ENCODE measurements around the gene MYO19.

MYO19 gene

GRCh38 chr17:36475346-36475970 lies 59.2 kb downstream of the MYO19 start:
- no peak overlapping the region for H3K4me3 ChIP-seq (replicated peaks; ENCODE audit: low read depth, low read length)
- TF ChIP-seq, protein P1, sequence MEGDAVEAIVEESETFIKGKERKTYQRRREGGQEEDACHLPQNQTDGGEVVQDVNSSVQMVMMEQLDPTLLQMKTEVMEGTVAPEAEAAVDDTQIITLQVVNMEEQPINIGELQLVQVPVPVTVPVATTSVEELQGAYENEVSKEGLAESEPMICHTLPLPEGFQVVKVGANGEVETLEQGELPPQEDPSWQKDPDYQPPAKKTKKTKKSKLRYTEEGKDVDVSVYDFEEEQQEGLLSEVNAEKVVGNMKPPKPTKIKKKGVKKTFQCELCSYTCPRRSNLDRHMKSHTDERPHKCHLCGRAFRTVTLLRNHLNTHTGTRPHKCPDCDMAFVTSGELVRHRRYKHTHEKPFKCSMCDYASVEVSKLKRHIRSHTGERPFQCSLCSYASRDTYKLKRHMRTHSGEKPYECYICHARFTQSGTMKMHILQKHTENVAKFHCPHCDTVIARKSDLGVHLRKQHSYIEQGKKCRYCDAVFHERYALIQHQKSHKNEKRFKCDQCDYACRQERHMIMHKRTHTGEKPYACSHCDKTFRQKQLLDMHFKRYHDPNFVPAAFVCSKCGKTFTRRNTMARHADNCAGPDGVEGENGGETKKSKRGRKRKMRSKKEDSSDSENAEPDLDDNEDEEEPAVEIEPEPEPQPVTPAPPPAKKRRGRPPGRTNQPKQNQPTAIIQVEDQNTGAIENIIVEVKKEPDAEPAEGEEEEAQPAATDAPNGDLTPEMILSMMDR (IDR thresholded peaks at IDR 0.05; ENCODE audit: low read length, missing control alignments), result no peak
- no peak for DNase-seq (ENCODE audit: low read depth)

- TF ChIP-seq, protein P1 (IDR thresholded peaks at IDR 0.05; ENCODE audit: low read length, missing control alignments), result no peak
- no peak overlapping the region for H3K4me3 ChIP-seq (replicated peaks; ENCODE audit: low read depth, low read length)
- DNase-seq (ENCODE audit: low read depth), result no peak
Observed at GRCh38 chr17:36474571-36474970, 60.1 kb downstream of the MYO19 start.

DNA sequence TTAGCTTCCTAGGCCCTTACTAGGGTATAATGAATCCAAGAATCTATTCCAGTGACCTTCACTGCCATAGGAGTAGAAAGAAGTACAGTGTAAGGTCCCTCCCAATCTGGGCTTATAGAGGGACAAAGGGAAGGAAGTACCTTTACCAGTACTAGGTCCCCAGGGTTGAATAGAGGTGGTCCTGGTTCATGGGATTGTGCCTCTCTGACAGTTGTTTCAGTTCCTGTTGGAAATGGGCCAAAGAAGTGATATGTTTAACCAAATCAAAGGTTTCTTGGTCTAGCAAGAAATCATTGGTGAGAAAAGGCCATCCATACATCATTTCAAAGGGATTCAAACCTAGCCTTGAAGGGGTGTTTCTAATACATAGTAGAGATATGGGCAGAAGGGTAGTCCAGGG lies 64.2 kb downstream of the MYO19 start:
- no peak for DNase-seq (ENCODE audit: low read depth)
- TF ChIP-seq, protein P1 (IDR thresholded peaks at IDR 0.05; ENCODE audit: low read length, missing control alignments), result no peak
- no peak overlapping the region for H3K4me3 ChIP-seq (replicated peaks; ENCODE audit: low read depth, low read length)

DNA sequence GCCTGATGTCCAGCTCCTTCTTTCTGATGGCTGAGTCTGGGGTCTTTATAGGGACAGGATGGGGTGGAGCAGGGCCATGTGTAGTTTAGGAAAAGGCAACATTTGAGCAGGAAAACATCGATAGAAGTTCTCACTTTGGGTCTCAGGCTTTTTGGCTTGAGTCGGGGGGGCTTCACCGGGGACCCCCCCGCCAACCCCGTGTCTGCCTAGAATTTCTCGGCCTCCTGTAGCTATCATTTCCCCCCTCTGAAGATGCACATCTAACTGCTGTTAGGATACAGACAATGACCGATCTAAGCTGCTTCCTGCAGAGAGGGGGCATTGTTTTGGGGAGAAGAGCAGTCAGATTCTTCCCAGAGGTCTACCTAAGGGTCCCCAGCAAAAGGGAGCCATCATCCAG lies 64.9 kb downstream of the MYO19 start:
- H3K4me3 ChIP-seq (replicated peaks; ENCODE audit: low read depth, low read length), result no peak overlapping the region
- TF ChIP-seq, protein P1 (IDR thresholded peaks at IDR 0.05; ENCODE audit: low read length, missing control alignments), result no peak
- DNase-seq (ENCODE audit: low read depth), result no peak

DNA sequence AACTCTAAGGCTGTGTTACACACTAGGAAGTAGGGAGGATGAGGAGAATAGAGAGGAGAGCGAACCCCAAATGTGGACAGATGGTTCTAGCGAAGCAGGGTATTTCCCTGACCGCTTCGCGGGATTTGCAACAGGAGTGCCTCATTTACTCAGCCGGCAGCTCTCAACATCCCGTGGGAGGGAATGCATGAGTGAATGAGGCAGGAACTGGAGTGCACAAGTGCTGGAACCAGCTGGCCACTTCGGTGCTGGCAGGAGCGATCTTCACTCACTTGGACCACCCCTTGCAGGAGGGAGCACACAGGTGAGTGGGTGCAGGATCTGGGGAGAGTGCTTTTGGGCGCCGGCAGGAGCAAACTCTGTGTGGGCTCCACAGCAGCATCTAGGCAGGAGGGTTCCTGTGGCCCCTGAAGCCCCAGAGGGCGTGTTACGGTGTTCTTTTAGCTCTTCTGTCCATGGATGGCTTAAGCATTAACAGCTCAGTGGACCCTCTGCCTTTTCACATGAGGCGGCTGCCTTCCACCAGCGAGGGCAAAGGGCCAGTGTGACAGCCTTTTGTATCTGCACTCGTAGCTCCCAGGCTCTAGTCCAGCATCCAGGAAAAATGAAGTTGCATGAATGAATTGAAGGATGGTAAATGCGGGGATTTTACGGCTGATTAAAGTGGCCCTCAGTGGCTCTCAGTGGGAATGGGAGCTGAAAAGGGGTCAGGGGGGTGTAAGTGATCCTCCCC lies 65.6 kb downstream of the MYO19 start:
- H3K4me3 ChIP-seq (replicated peaks; ENCODE audit: low read depth, low read length), result no peak overlapping the region
- DNase-seq (ENCODE audit: low read depth), result no peak
- TF ChIP-seq, protein P1 (IDR thresholded peaks at IDR 0.05; ENCODE audit: low read length, missing control alignments), result no peak

DNA sequence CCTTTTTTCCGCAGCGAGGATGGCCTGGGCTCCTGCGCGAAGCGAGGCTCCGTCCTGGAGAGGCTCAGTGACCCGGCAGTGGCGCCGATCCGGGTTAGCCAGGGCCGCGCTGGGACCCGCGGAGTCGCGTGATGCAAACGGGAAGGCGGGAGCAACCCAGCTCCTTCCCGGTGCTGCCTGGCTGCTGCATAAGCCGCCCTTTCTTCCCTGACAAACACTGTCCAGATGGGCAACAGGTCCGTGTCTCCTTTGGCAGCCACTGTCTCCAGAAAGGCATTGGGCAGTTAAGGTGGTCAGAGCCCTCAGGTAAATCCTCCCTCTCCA lies 69.9 kb downstream of the MYO19 start:
- TF ChIP-seq, protein P1 (IDR thresholded peaks at IDR 0.05; ENCODE audit: low read length, missing control alignments), result no peak
- no peak for DNase-seq (ENCODE audit: low read depth)

More for the DNA sequence above, 69.9 kb downstream of the MYO19 start:
- no peak overlapping the region for H3K4me3 ChIP-seq (replicated peaks; ENCODE audit: low read depth, low read length)

Data from fibroblast of pulmonary artery (primary cell).